Osteoblast (primary cell): Measurements from ENCODE around the gene COLQ. TPM values are rescaled to one million over a fixed set of nuclear protein-coding genes. Genes with fewer than 3 reads are reported as not detected.

ENCODE experiments used
- DNase-seq: peaks from one replicate; pipeline ENCODE4 v3.0.0; 2011; ENCODE audit warnings: low spot score, mixed read lengths; ENCODE audit not compliant: insufficient read length; ENCODE audit errors: missing footprints
- H2AFZ ChIP-seq: 2 replicates; pipeline ENCODE4 v1.6.0; 2011; ENCODE audit warnings: mild to moderate bottlenecking, low read length
- H3K27ac ChIP-seq: 2 replicates; pipeline ENCODE4 v1.5.1; 2011; ENCODE audit warnings: mild to moderate bottlenecking, low read depth, low read length, moderate library complexity
- H3K27me3 ChIP-seq: 2 replicates; pipeline ENCODE4 v1.6.0; 2012; ENCODE audit warnings: mild to moderate bottlenecking, control low read depth, inconsistent platforms, low read length, moderate library complexity; ENCODE audit not compliant: insufficient read depth
- H3K36me3 ChIP-seq: 2 replicates; pipeline ENCODE4 v1.5.1; 2011; ENCODE audit warnings: mild to moderate bottlenecking, low read length, control low read depth, moderate library complexity; ENCODE audit not compliant: insufficient read depth
- H3K4me1 ChIP-seq: 2 replicates; pipeline ENCODE4 v1.5.1; 2011; ENCODE audit warnings: mild to moderate bottlenecking, low read length, control low read depth, moderate library complexity; ENCODE audit not compliant: insufficient read depth
- H3K4me2 ChIP-seq: 2 replicates; pipeline ENCODE4 v1.6.0; 2011; ENCODE audit warnings: mild to moderate bottlenecking, low read length; ENCODE audit not compliant: insufficient read depth
- H3K4me3 ChIP-seq: fragments of 200-600 bp; sonication (generic); 3 replicates; pipeline ENCODE4 v1.5.1; 2012; ENCODE audit warnings: mild to moderate bottlenecking, low read length, inconsistent platforms; ENCODE audit not compliant: insufficient read depth
- H3K79me2 ChIP-seq: 2 replicates; pipeline ENCODE4 v1.6.0; 2012; ENCODE audit warnings: mild to moderate bottlenecking, low read length, control low read depth, inconsistent platforms; ENCODE audit not compliant: insufficient read depth
- H3K9me3 ChIP-seq: 2 replicates; pipeline ENCODE4 v1.5.1; 2011; ENCODE audit warnings: low read depth, low read length, control low read depth
- H4K20me1 ChIP-seq: 2 replicates; pipeline ENCODE4 v1.6.0; 2012; ENCODE audit warnings: mild to moderate bottlenecking, low read length, control low read depth; ENCODE audit not compliant: insufficient read depth
- CTCF ChIP-seq: IDR thresholded peaks from 2 replicates; pipeline ENCODE4 v1.5.1; 2011; ENCODE audit warnings: mild to moderate bottlenecking, low read depth, low read length, moderate library complexity; ENCODE audit errors: extremely low read depth
- small RNA-seq: library from RNA; depleted of rRNA; stranded (forward); fragments of <200 nt; gene quantifications from one replicate; pipeline ENCODE3, GENCODE V24; 2012
- total RNA-seq: library from RNA; depleted of rRNA; stranded (reverse); fragments of >200 nt; gene quantifications from 2 replicates; pipeline ENCODE4 v1.2.3, GENCODE V29; 2012

COLQ gene
- total RNA-seq, 1 donor, result 1.4 TPM

GRCh38 chr3:15403965-15404364 is 117.5 kb downstream of the COLQ start:
- DNase-seq, result no peak
- Histone ChIP-seq H4K20me1 (no peaks in the 10 kb centered on the region), H3K4me1 (no peaks in the 10 kb centered on the region), H3K27ac (no peak overlapping the region), H2AFZ (no peak overlapping the region), H3K9me3 (no peaks in the 10 kb centered on the region), H3K36me3 (no peaks in the 10 kb centered on the region), H3K4me2 (no peak overlapping the region), H3K4me3 (no peak overlapping the region), H3K79me2 (no peaks in the 10 kb centered on the region), H3K27me3 (no peaks in the 10 kb centered on the region)
- TF ChIP-seq CTCF, result no peak

- Histone ChIP-seq H3K27ac (no peak overlapping the region), H3K4me1 (no peaks in the 10 kb centered on the region), H2AFZ (no peak overlapping the region), H4K20me1 (no peaks in the 10 kb centered on the region), H3K36me3 (no peaks in the 10 kb centered on the region), H3K79me2 (no peaks in the 10 kb centered on the region), H3K27me3 (no peaks in the 10 kb centered on the region), H3K4me2 (no peak overlapping the region), H3K9me3 (no peaks in the 10 kb centered on the region), H3K4me3 (no peak overlapping the region)
- no peak for TF ChIP-seq CTCF
- no peak for DNase-seq
Observed at GRCh38 chr3:15403495-15403894, 118.0 kb downstream of the COLQ start.

GRCh38 chr3:15401936-15402335 is 119.6 kb downstream of the COLQ start:
- Histone ChIP-seq H3K27me3 (no peaks in the 10 kb centered on the region), H2AFZ (peak overlapping the region; percentile 68), H3K27ac (no peak overlapping the region), H3K9me3 (no peaks in the 10 kb centered on the region), H3K79me2 (no peaks in the 10 kb centered on the region), H3K4me1 (no peaks in the 10 kb centered on the region), H3K36me3 (no peaks in the 10 kb centered on the region), H4K20me1 (no peaks in the 10 kb centered on the region), H3K4me2 (peak overlapping the region; percentile 64), H3K4me3 (peak overlapping the region; percentile 53)
- no peak for TF ChIP-seq CTCF
- no peak for DNase-seq

Small RNA genes lying within 50 kb of the gene (small RNA-seq; reads per million reads assigned to genes)
- gene MIR4270 (not detected), gene RN7SL110P (not detected), gene RNU6-1024P (not detected)

Other genes starting within 250 kb of the COLQ start
- gene SH3BP5, start 189.1 kb downstream of the COLQ start, total RNA-seq, result 65.4 and 67.3 TPM in 2 replicates
- 33.0 and 36.6 TPM in 2 replicates for gene METTL6, start 94.2 kb downstream of the COLQ start, total RNA-seq
- 22.7 and 29.0 TPM in 2 replicates for gene EAF1, start 94.1 kb downstream of the COLQ start, total RNA-seq
- 31.5 and 34.7 TPM in 2 replicates for gene HACL1, start 79.9 kb upstream of the COLQ start, total RNA-seq
- gene BTD, start 80.0 kb upstream of the COLQ start, total RNA-seq, result 31.1 and 34.5 TPM in 2 replicates